Measurements from ENCODE around the gene ENTPD1.
A peak's percentile ranks its signal among the peaks of the same experiment; 100 is the strongest.

The ENTPD1 gene

GRCh38 chr10:95848841-95849240 is 92.9 kb downstream of the ENTPD1 start:
- H3K4me3 ChIP-seq (ENCODE audit: low read depth, low read length): no peak overlapping the region
- TF ChIP-seq CTCF (IDR thresholded peaks at IDR 0.05; ENCODE audit: control insufficient read depth, extremely low read depth, insufficient read depth): no peak
- DNase-seq (ENCODE audit: low read depth): no peak

GRCh38 chr10:95850791-95851190 is 94.8 kb downstream of the ENTPD1 start:
- TF ChIP-seq CTCF (IDR thresholded peaks at IDR 0.05; ENCODE audit: control insufficient read depth, extremely low read depth, insufficient read depth): no peak
- no peak for DNase-seq (ENCODE audit: low read depth)
- no peak overlapping the region for H3K4me3 ChIP-seq (ENCODE audit: low read depth, low read length)

GRCh38 chr10:95860166-95860940 is 104.4 kb downstream of the ENTPD1 start:
- no peak overlapping the region for H3K4me3 ChIP-seq (ENCODE audit: low read depth, low read length)
- TF ChIP-seq CTCF (IDR thresholded peaks at IDR 0.05; ENCODE audit: control insufficient read depth, extremely low read depth, insufficient read depth): no peak
- no peak for DNase-seq (ENCODE audit: low read depth)

- DNase-seq (ENCODE audit: low read depth): no peak
- H3K4me3 ChIP-seq (ENCODE audit: low read depth, low read length): no peak overlapping the region
- no peak for TF ChIP-seq CTCF (IDR thresholded peaks at IDR 0.05; ENCODE audit: control insufficient read depth, extremely low read depth, insufficient read depth)
Measured at GRCh38 chr10:95861386-95861785, 105.4 kb downstream of the ENTPD1 start.

GRCh38 chr10:95864906-95865813 is 109.2 kb downstream of the ENTPD1 start:
- TF ChIP-seq CTCF (IDR thresholded peaks at IDR 0.05; ENCODE audit: control insufficient read depth, extremely low read depth, insufficient read depth): peak; percentile 68
- DNase-seq (ENCODE audit: low read depth): peak; percentile 15
- H3K4me3 ChIP-seq (ENCODE audit: low read depth, low read length): no peak overlapping the region

- DNase-seq (ENCODE audit: low read depth): no peak
- H3K4me3 ChIP-seq (ENCODE audit: low read depth, low read length): no peak overlapping the region
- no peak for TF ChIP-seq CTCF (IDR thresholded peaks at IDR 0.05; ENCODE audit: control insufficient read depth, extremely low read depth, insufficient read depth)
Measured at GRCh38 chr10:95865814-95866466, 110.0 kb downstream of the ENTPD1 start.

Measured in LNCaP clone FGC (cell line).